ENCODE results near the gene FOXN3. TPM values are rescaled to one million over a fixed set of nuclear protein-coding genes. Genes with fewer than 3 reads are reported as not detected.

Gene FOXN3
- total and polyA plus RNA-seq, 10 of the 15 experiments (the other 5 are each of a cell fraction or from before 2014, with no cell fraction given), result 4.5 to 68.9 (median 29.7) TPM

DNA sequence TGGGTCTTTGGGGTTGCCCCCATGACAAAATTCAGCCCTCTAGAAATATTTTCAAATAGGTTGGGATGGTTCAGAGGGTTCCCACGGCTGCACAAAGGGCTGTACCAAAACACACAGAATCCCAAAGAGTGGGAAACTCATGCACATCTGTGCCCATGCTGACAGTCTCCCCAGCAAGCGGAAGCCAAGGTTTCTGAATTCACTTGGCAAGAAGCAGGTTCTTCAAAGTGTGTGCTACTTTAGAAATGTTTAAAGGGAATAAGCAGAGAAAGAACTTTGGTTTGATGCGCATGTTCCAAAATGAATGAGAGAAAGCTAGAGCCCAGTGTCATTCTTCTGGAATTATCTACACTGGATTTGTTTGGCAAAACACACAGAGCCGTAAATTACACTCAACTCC, 46.7 kb downstream of the FOXN3 start:
- Histone ChIP-seq H4K20me1 (ENCODE audit: control insufficient read depth, insufficient read depth) (no peaks in the 10 kb centered on the region), H3K27ac (ENCODE audit: control insufficient read depth, insufficient read depth) (peak overlapping the region; percentile 15; the same call in 1 of the 2 replicates), H3K4me2 (ENCODE audit: control insufficient read depth, insufficient read depth) (no peak overlapping the region), H3K79me2 (ENCODE audit: control insufficient read depth, insufficient read depth, low read length) (peaks cover 78% of the 10 kb centered on the region), H3K9me3 (replicated peaks; ENCODE audit: control insufficient read depth, insufficient read depth, low read length) (peaks cover 19% of the 10 kb centered on the region; the same call in 2 of the 3 replicates), H3K4me3 (no peak overlapping the region), H3K9ac (ENCODE audit: control insufficient read depth, insufficient read depth, low read length) (no peak overlapping the region), H3K36me3 (ENCODE audit: control insufficient read depth in 2 of 2, insufficient read depth in 2 of 2, low read length in 1 of 2) (no peaks in the 10 kb centered on the region; a peak in 2 of 4 replicates), H3K27me3 (replicated peaks in 1 of 2; ENCODE audit: control insufficient read depth in 2 of 2, insufficient read depth in 2 of 2, low read length in 1 of 2) (no peaks in the 10 kb centered on the region), H2AFZ (ENCODE audit: control insufficient read depth, low read depth, low read length) (no peak overlapping the region), H3K4me1 (ENCODE audit: control insufficient read depth, insufficient read depth, low read length) (peaks cover 33% of the 10 kb centered on the region)
- intact Hi-C loops (cut with micrococcal nuclease; ENCODE audit: unreplicated experiment) (no loop called here), in situ Hi-C loops (cut with MboI) (no loop called here)
- ATAC-seq, result no peak
- DNase-seq (ENCODE audit: low read depth, low spot score), result no peak
- POLR2A ChIA-PET, result interaction anchor here (1.1 to 1.7 kb wide), 3 partner anchors 13 to 67 kb away, joined by 3 to 9 read pairs (median 4); no protein-coding TSS in a partner anchor
- RAD21 ChIA-PET (ENCODE audit: unreplicated experiment), result interaction anchor here (0.7 kb wide), 1 partner anchor 65 kb away, joined by 3 read pairs; no protein-coding TSS in a partner anchor
- SMC1A ChIA-PET (ENCODE audit: uncharacterized antibody, unreplicated experiment), result interaction anchor here (0.5 to 3.5 kb wide), 8 partner anchors 8 to 100 kb away, joined by 3 to 16 read pairs (median 5); no protein-coding TSS in a partner anchor
- WGBS (ENCODE audit: insufficient coverage, insufficient replicate concordance, low lambda C conversion rate, missing lambda C conversion rate), result 91% methylated on average over 4 of the region's 4 CpGs
- CTCF ChIA-PET, result interaction anchor here (1.6 kb wide), 1 partner anchor 13 kb away, joined by 5 read pairs; no protein-coding TSS in a partner anchor
- BruUV-seq (replicated peaks), result no TSS peak
- no peak for FAIRE-seq
- TF ChIP-seq SMC3 (IDR thresholded peaks at IDR 0.05; ENCODE audit: borderline replicate concordance, low read length), result no peak
- TF ChIP-seq RBBP5 (conservative IDR thresholded peaks at IDR 0.05), result no peak
- TF ChIP-seq, protein P1, sequence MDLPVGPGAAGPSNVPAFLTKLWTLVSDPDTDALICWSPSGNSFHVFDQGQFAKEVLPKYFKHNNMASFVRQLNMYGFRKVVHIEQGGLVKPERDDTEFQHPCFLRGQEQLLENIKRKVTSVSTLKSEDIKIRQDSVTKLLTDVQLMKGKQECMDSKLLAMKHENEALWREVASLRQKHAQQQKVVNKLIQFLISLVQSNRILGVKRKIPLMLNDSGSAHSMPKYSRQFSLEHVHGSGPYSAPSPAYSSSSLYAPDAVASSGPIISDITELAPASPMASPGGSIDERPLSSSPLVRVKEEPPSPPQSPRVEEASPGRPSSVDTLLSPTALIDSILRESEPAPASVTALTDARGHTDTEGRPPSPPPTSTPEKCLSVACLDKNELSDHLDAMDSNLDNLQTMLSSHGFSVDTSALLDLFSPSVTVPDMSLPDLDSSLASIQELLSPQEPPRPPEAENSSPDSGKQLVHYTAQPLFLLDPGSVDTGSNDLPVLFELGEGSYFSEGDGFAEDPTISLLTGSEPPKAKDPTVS (IDR thresholded peaks at IDR 0.05; ENCODE audit: low read depth, low read length), result no peak
- TF ChIP-seq ZNF217 (IDR thresholded peaks at IDR 0.05), result no peak
- TF ChIP-seq, protein P2, sequence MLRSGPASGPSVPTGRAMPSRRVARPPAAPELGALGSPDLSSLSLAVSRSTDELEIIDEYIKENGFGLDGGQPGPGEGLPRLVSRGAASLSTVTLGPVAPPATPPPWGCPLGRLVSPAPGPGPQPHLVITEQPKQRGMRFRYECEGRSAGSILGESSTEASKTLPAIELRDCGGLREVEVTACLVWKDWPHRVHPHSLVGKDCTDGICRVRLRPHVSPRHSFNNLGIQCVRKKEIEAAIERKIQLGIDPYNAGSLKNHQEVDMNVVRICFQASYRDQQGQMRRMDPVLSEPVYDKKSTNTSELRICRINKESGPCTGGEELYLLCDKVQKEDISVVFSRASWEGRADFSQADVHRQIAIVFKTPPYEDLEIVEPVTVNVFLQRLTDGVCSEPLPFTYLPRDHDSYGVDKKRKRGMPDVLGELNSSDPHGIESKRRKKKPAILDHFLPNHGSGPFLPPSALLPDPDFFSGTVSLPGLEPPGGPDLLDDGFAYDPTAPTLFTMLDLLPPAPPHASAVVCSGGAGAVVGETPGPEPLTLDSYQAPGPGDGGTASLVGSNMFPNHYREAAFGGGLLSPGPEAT (IDR thresholded peaks at IDR 0.05; ENCODE audit: low read depth), result no peak
- TF ChIP-seq, protein P3, sequence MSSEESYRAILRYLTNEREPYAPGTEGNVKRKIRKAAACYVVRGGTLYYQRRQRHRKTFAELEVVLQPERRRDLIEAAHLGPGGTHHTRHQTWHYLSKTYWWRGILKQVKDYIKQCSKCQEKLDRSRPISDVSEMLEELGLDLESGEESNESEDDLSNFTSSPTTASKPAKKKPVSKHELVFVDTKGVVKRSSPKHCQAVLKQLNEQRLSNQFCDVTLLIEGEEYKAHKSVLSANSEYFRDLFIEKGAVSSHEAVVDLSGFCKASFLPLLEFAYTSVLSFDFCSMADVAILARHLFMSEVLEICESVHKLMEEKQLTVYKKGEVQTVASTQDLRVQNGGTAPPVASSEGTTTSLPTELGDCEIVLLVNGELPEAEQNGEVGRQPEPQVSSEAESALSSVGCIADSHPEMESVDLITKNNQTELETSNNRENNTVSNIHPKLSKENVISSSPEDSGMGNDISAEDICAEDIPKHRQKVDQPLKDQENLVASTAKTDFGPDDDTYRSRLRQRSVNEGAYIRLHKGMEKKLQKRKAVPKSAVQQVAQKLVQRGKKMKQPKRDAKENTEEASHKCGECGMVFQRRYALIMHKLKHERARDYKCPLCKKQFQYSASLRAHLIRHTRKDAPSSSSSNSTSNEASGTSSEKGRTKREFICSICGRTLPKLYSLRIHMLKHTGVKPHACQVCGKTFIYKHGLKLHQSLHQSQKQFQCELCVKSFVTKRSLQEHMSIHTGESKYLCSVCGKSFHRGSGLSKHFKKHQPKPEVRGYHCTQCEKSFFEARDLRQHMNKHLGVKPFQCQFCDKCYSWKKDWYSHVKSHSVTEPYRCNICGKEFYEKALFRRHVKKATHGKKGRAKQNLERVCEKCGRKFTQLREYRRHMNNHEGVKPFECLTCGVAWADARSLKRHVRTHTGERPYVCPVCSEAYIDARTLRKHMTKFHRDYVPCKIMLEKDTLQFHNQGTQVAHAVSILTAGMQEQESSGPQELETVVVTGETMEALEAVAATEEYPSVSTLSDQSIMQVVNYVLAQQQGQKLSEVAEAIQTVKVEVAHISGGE (CRISPR knock-in tag; IDR thresholded peaks at IDR 0.05), result no peak
- no peak for TF ChIP-seq ASH2L (IDR thresholded peaks at IDR 0.05; ENCODE audit: borderline replicate concordance, low read depth)
- TF ChIP-seq, protein P4, sequence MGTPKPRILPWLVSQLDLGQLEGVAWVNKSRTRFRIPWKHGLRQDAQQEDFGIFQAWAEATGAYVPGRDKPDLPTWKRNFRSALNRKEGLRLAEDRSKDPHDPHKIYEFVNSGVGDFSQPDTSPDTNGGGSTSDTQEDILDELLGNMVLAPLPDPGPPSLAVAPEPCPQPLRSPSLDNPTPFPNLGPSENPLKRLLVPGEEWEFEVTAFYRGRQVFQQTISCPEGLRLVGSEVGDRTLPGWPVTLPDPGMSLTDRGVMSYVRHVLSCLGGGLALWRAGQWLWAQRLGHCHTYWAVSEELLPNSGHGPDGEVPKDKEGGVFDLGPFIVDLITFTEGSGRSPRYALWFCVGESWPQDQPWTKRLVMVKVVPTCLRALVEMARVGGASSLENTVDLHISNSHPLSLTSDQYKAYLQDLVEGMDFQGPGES (IDR thresholded peaks at IDR 0.05), result no peak
- no peak for TF ChIP-seq BCL11A (IDR thresholded peaks at IDR 0.05; ENCODE audit: low read depth, low read length)
- no peak for TF ChIP-seq MTA3 (IDR thresholded peaks at IDR 0.05; ENCODE audit: borderline replicate concordance, low read length)
- TF ChIP-seq RCOR1 (conservative IDR thresholded peaks at IDR 0.05; ENCODE audit: low read depth, low read length), result no peak
- TF ChIP-seq TAF1 (IDR thresholded peaks at IDR 0.05; ENCODE audit: borderline replicate concordance, low read depth, low read length), result no peak
- no peak for TF ChIP-seq CHD4 (IDR thresholded peaks at IDR 0.05)
- TF ChIP-seq, protein P5, sequence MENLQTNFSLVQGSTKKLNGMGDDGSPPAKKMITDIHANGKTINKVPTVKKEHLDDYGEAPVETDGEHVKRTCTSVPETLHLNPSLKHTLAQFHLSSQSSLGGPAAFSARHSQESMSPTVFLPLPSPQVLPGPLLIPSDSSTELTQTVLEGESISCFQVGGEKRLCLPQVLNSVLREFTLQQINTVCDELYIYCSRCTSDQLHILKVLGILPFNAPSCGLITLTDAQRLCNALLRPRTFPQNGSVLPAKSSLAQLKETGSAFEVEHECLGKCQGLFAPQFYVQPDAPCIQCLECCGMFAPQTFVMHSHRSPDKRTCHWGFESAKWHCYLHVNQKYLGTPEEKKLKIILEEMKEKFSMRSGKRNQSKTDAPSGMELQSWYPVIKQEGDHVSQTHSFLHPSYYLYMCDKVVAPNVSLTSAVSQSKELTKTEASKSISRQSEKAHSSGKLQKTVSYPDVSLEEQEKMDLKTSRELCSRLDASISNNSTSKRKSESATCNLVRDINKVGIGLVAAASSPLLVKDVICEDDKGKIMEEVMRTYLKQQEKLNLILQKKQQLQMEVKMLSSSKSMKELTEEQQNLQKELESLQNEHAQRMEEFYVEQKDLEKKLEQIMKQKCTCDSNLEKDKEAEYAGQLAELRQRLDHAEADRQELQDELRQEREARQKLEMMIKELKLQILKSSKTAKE (IDR thresholded peaks at IDR 0.05; ENCODE audit: low read depth, poor library complexity, severe bottlenecking), result no peak
- TF ChIP-seq HCFC1 (IDR thresholded peaks at IDR 0.05; ENCODE audit: low read length), result no peak
